ENCODE data around the gene NAP1L4.
"Not testable (repeated sequence)": the region's sequence is repeated elsewhere in the genome, so short reads cannot be mapped to it uniquely, and the experiment has no call there.

NAP1L4 gene

GRCh38 chr11:2921261-2921660 lies 70.9 kb downstream of the NAP1L4 start:
- no peak for DNase-seq

- no peak for DNase-seq
Measured at GRCh38 chr11:2920343-2920742, 71.8 kb downstream of the NAP1L4 start.

GRCh38 chr11:2919837-2920236 lies 72.3 kb downstream of the NAP1L4 start:
- DNase-seq = no peak

GRCh38 chr11:2919188-2919587 lies 72.9 kb downstream of the NAP1L4 start:
- DNase-seq = no peak

GRCh38 chr11:2917842-2918490 lies 74.2 kb downstream of the NAP1L4 start:
- no peak for DNase-seq

- DNase-seq = no peak
Measured at GRCh38 chr11:2916892-2917645, 75.1 kb downstream of the NAP1L4 start.

GRCh38 chr11:2916114-2916891 lies 75.8 kb downstream of the NAP1L4 start:
- DNase-seq = no peak

- no peak for DNase-seq
Measured at GRCh38 chr11:2915473-2915872, 76.7 kb downstream of the NAP1L4 start.

- no peak for DNase-seq
Measured at GRCh38 chr11:2914455-2915195, 77.5 kb downstream of the NAP1L4 start.

- no peak for DNase-seq
Measured at GRCh38 chr11:2913776-2914175, 78.4 kb downstream of the NAP1L4 start.

- no peak for DNase-seq
Measured at GRCh38 chr11:2913019-2913431, 79.1 kb downstream of the NAP1L4 start.

- no peak for DNase-seq
Measured at GRCh38 chr11:2912498-2912897, 79.6 kb downstream of the NAP1L4 start.

- DNase-seq = no peak
Measured at GRCh38 chr11:2911785-2912391, 80.2 kb downstream of the NAP1L4 start.

- DNase-seq = no peak
Measured at GRCh38 chr11:2911088-2911784, 80.9 kb downstream of the NAP1L4 start.

GRCh38 chr11:2910401-2910955 lies 81.7 kb downstream of the NAP1L4 start:
- DNase-seq = no peak

- DNase-seq = no peak
Measured at GRCh38 chr11:2909133-2909902, 82.8 kb downstream of the NAP1L4 start.

- DNase-seq = no peak
Measured at GRCh38 chr11:2908130-2908529, 84.0 kb downstream of the NAP1L4 start.

- DNase-seq = not testable (repeated sequence)
Measured at GRCh38 chr11:2905299-2905698, 86.8 kb downstream of the NAP1L4 start.

GRCh38 chr11:2904153-2905052 lies 87.7 kb downstream of the NAP1L4 start:
- DNase-seq = no peak

- no peak for DNase-seq
Measured at GRCh38 chr11:2903672-2904011, 88.5 kb downstream of the NAP1L4 start.

Data from cortex of kidney (tissue), 1 donor.